ENCODE measurements around the gene ERP44. TPM values are rescaled to one million over a fixed set of nuclear protein-coding genes. Genes with fewer than 3 reads are reported as not detected.
"Not testable (repeated sequence)": the region's sequence is repeated elsewhere in the genome, so short reads cannot be mapped to it uniquely, and the experiment has no call there.

Gene ERP44
- total RNA-seq, 1 donor from 2014 or later, result 19.3 TPM

DNA sequence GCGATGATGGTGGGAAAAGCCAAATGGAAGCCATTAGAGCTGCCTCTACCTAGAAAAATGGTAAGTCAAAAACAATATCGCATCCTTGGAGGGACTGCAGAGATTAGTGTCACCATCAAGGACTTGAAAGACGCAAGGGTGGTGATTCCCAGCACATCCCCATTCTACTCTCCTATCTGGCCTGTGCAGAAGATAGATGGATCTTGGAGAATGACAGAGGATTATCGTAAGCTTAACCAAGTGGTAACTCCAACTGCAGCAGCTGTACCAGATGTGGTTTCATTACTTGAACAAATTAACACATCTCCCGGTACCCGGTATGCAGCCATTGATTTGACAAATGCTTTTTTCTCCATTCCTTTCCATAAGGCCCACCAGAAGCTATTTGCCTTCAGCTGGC is 23.8 kb downstream of the ERP44 start:
- DNase-seq, result no peak
- Mint-ChIP-seq H3K4me3 (ENCODE audit: unreplicated experiment) (no peak overlapping the region), H3K27ac (ENCODE audit: unreplicated experiment) (no peak overlapping the region), H3K36me3 (ENCODE audit: unreplicated experiment) (no peaks in the 10 kb centered on the region), H3K27me3 (ENCODE audit: unreplicated experiment) (no peaks in the 10 kb centered on the region), H3K9me3 (ENCODE audit: unreplicated experiment) (no peaks in the 10 kb centered on the region), H3K4me1 (ENCODE audit: low read depth, unreplicated experiment) (peaks cover 17% of the 10 kb centered on the region)
- TF ChIP-seq, protein P1, sequence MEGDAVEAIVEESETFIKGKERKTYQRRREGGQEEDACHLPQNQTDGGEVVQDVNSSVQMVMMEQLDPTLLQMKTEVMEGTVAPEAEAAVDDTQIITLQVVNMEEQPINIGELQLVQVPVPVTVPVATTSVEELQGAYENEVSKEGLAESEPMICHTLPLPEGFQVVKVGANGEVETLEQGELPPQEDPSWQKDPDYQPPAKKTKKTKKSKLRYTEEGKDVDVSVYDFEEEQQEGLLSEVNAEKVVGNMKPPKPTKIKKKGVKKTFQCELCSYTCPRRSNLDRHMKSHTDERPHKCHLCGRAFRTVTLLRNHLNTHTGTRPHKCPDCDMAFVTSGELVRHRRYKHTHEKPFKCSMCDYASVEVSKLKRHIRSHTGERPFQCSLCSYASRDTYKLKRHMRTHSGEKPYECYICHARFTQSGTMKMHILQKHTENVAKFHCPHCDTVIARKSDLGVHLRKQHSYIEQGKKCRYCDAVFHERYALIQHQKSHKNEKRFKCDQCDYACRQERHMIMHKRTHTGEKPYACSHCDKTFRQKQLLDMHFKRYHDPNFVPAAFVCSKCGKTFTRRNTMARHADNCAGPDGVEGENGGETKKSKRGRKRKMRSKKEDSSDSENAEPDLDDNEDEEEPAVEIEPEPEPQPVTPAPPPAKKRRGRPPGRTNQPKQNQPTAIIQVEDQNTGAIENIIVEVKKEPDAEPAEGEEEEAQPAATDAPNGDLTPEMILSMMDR (IDR thresholded peaks at IDR 0.05; ENCODE audit: partially characterized antibody, unreplicated experiment), result no peak

DNA sequence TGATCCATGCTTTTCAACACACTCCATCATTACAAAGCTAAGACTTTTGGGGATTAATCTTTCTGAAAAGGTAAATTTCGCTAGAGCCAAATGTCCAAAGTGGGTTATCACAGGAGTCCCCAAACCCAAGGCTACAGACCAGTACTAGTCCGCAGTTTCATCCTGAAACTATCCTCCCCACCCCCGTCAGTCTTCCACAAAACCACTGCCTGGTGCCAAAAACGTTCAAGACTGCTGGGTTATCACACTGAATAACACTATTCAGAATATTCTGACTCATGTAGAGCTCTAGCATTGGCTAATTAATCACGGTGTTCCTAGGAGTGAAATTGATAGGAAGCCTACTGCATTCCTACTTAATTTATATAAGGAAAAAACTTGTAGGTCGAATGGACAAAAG is 24.7 kb downstream of the ERP44 start:
- Mint-ChIP-seq H3K9me3 (ENCODE audit: unreplicated experiment) (peaks cover under 1% of the 10 kb centered on the region), H3K4me3 (ENCODE audit: unreplicated experiment) (no peak overlapping the region), H3K27me3 (ENCODE audit: unreplicated experiment) (no peaks in the 10 kb centered on the region), H3K36me3 (ENCODE audit: unreplicated experiment) (no peaks in the 10 kb centered on the region), H3K4me1 (ENCODE audit: low read depth, unreplicated experiment) (peaks cover 14% of the 10 kb centered on the region), H3K27ac (ENCODE audit: unreplicated experiment) (no peak overlapping the region)
- no peak for DNase-seq
- TF ChIP-seq, protein P1 (IDR thresholded peaks at IDR 0.05; ENCODE audit: partially characterized antibody, unreplicated experiment), result no peak

DNA sequence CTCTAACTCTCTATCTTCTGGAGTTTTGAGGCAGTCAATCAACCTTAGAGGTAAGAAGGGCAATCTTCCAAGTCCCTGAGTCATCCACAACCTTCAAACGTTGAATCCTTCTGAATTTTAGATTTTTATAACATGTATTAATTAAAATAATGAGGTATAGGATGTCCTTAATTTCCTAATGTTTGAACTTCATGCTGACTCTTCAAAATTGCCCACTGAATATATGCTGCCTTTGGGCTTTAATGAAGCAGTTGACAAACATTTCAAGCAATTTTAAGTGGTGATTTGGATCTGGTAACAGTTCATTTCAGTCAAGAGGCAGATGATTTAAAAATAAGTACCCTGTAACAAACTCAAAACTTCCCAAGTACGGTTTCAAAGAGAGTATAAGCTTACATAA is 26.0 kb downstream of the ERP44 start:
- H3K4me3 Mint-ChIP-seq (ENCODE audit: unreplicated experiment), result no peak overlapping the region
- H3K36me3 Mint-ChIP-seq (ENCODE audit: unreplicated experiment), result no peaks in the 10 kb centered on the region
- no peak overlapping the region for H3K27ac Mint-ChIP-seq (ENCODE audit: unreplicated experiment)
- TF ChIP-seq, protein P1 (IDR thresholded peaks at IDR 0.05; ENCODE audit: partially characterized antibody, unreplicated experiment), result no peak
- peaks cover 10% of the 10 kb centered on the region for H3K4me1 Mint-ChIP-seq (ENCODE audit: low read depth, unreplicated experiment)
- no peaks in the 10 kb centered on the region for H3K27me3 Mint-ChIP-seq (ENCODE audit: unreplicated experiment)
- DNase-seq, result no peak
- peaks cover 3% of the 10 kb centered on the region for H3K9me3 Mint-ChIP-seq (ENCODE audit: unreplicated experiment)

DNA sequence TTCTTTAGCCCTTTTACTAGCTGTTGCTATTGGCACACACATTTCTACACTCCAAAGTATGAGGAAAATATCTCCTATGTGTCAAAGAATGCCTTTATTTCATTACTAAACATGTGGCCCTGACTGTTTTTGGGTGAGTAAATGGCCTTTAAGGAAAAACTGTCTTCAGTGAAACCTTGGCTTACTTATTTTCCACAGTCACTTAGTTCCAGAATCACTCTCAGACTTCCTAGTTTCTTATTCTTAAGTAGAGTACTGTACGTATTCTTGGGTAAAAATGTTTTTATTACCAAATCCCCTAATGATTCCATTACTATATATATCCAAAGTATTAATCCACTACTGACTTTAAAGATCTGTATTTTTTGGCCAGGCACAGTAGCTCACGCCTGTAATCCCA is 27.5 kb downstream of the ERP44 start:
- no peak overlapping the region for H3K4me3 Mint-ChIP-seq (ENCODE audit: unreplicated experiment)
- H3K4me1 Mint-ChIP-seq (ENCODE audit: low read depth, unreplicated experiment), result peaks cover 15% of the 10 kb centered on the region
- peaks cover 3% of the 10 kb centered on the region for H3K27me3 Mint-ChIP-seq (ENCODE audit: unreplicated experiment)
- no peak overlapping the region for H3K27ac Mint-ChIP-seq (ENCODE audit: unreplicated experiment)
- no peak for DNase-seq
- H3K36me3 Mint-ChIP-seq (ENCODE audit: unreplicated experiment), result peaks cover 5% of the 10 kb centered on the region
- peaks cover 9% of the 10 kb centered on the region for H3K9me3 Mint-ChIP-seq (ENCODE audit: unreplicated experiment)
- TF ChIP-seq, protein P1 (IDR thresholded peaks at IDR 0.05; ENCODE audit: partially characterized antibody, unreplicated experiment), result no peak

DNA sequence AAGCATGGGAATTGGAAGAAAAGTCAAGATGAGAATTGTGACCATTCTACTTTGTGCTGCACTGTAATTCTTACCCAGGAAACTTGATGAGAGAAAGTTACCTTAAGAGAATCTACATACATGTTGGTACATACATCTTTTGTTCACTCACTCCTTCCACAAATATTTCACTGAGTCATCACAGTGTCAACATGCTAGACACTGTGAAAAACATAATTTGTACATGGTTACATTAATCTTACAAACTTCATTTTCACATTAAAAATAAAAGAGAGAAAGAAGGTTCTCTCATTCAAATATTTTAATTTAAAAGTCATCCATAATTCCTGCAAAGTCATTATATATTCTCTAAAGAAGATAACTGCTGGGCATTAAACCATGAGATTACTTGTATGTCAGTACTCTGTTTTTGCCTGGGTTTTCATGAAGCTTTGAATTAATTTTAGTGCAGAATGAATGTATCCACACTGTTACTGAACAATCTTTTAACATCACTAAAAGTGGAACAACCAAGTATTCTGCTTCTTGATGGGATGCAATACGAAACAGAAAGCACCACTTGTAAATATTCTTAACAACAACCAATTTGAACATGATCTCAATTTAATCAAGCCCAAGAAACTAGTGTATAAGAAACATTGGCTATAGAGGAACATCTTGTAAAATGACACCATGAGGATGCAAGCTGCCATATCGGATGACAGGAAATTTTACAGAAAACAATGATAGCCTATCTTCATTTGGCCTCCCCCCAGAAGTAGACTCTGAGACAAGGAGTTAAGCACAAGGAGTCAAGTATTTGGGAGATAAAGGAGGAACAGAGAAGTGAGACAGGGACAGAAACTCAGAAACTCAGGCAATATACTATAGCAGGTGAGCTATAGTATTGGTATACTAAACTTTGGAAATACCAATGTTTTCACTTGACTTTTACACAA is 28.4 kb downstream of the ERP44 start:
- peaks cover 15% of the 10 kb centered on the region for H3K4me1 Mint-ChIP-seq (ENCODE audit: low read depth, unreplicated experiment)
- peaks cover 9% of the 10 kb centered on the region for H3K9me3 Mint-ChIP-seq (ENCODE audit: unreplicated experiment)
- H3K36me3 Mint-ChIP-seq (ENCODE audit: unreplicated experiment), result peaks cover 5% of the 10 kb centered on the region
- DNase-seq, result no peak
- TF ChIP-seq, protein P1 (IDR thresholded peaks at IDR 0.05; ENCODE audit: partially characterized antibody, unreplicated experiment), result no peak
- peaks cover 3% of the 10 kb centered on the region for H3K27me3 Mint-ChIP-seq (ENCODE audit: unreplicated experiment)
- H3K4me3 Mint-ChIP-seq (ENCODE audit: unreplicated experiment), result no peak overlapping the region
- H3K27ac Mint-ChIP-seq (ENCODE audit: unreplicated experiment), result peak overlapping the region; percentile 66

DNA sequence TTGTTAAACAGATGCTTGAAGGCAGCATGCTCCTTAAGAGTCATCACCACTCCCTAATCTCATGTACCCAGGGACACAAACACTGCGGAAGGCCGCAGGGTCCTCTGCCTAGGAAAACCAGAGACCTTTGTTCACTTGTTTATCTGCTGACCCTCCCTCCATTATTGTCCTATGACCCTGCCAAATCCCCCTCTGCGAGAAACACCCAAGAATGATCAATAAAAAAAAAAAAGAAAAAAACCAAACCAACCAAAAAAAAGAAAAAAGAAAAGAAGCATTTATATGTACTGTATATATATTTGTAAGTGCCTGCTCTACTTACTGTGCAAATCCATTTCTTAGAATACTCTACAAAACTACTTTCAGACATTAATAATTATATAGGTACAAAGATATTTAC is 29.7 kb downstream of the ERP44 start:
- not testable (repeated sequence) for H3K9me3 Mint-ChIP-seq (ENCODE audit: unreplicated experiment); DNase-seq; H3K36me3 Mint-ChIP-seq (ENCODE audit: unreplicated experiment); H3K27me3 Mint-ChIP-seq (ENCODE audit: unreplicated experiment); H3K4me3 Mint-ChIP-seq (ENCODE audit: unreplicated experiment)
- Mint-ChIP-seq H3K4me1 (ENCODE audit: low read depth, unreplicated experiment) (peaks cover 16% of the 10 kb centered on the region), H3K27ac (ENCODE audit: unreplicated experiment) (peak overlapping the region; percentile 92)

DNA sequence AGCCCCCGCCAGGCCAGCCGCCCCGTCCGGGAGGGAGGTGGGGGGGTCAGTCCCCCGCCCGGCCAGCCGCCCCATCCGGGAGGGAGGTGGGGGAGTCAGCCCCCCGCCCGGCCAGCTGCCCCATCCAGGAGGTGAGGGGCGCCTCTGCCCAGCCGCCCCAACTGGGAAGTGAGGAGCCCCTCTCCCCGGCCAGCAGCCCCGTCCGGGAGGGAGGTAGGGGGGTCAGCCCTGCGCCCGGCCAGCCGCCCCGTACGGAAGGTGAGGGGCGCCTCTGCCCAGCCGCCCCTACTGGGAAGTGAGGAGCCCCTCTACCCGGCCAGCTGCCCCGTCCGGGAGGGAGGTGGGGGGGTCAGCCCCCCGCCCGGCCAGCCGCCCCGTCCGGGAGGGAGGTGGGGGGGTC is 30.8 kb downstream of the ERP44 start:
- H3K4me3 Mint-ChIP-seq (ENCODE audit: unreplicated experiment); H3K27me3 Mint-ChIP-seq (ENCODE audit: unreplicated experiment); DNase-seq; H3K9me3 Mint-ChIP-seq (ENCODE audit: unreplicated experiment); H3K27ac Mint-ChIP-seq (ENCODE audit: unreplicated experiment); H3K36me3 Mint-ChIP-seq (ENCODE audit: unreplicated experiment): not testable (repeated sequence)
- H3K4me1 Mint-ChIP-seq (ENCODE audit: low read depth, unreplicated experiment), result peaks cover 24% of the 10 kb centered on the region

Data from glutamatergic neuron (in vitro differentiated cells).